Measurements from ENCODE around the gene F13A1. TPM values are rescaled to one million over a fixed set of nuclear protein-coding genes. Genes with fewer than 3 reads are reported as not detected.

Gene F13A1
- 2.5 and 2.6 TPM in 2 replicates for total RNA-seq (2014; rRNA removed; shearing (Covaris generic))

- Histone ChIP-seq H3K36me3 (no peaks in the 10 kb centered on the region), H3K27ac (no peak within 1 kb of the TSS), H3K4me3 (no peak within 1 kb of the TSS), H3K9me3 (replicated peaks) (no peaks in the 10 kb centered on the region), H3K4me1 (peaks cover 4% of the 10 kb centered on the region; the same call in 1 of the 2 replicates), H3K27me3 (no peaks in the 10 kb centered on the region)
- DNase-seq = no peak
Measured at GRCh38 chr6:6319952-6320811, at the start of gene F13A1. F13A1 (minus strand) TSS chr6:6320662; CDS start chr6:6318664, 1,998 bp downstream.

GRCh38 chr6:6368684-6369052 lies 48.2 kb upstream of the F13A1 start:
- Histone ChIP-seq H3K4me1 (no peaks in the 10 kb centered on the region), H3K9me3 (replicated peaks) (no peaks in the 10 kb centered on the region), H3K27ac (no peak overlapping the region), H3K27me3 (no peaks in the 10 kb centered on the region), H3K4me3 (no peak overlapping the region), H3K36me3 (no peaks in the 10 kb centered on the region)
- no peak for DNase-seq

GRCh38 chr6:6368040-6368683 lies 47.7 kb upstream of the F13A1 start:
- Histone ChIP-seq H3K36me3 (no peaks in the 10 kb centered on the region), H3K4me1 (no peaks in the 10 kb centered on the region), H3K27ac (no peak overlapping the region), H3K27me3 (no peaks in the 10 kb centered on the region), H3K9me3 (replicated peaks) (no peaks in the 10 kb centered on the region), H3K4me3 (no peak overlapping the region)
- no peak for DNase-seq

- H3K9me3 ChIP-seq (replicated peaks) = no peaks in the 10 kb centered on the region
- no peaks in the 10 kb centered on the region for H3K27me3 ChIP-seq
- no peak overlapping the region for H3K27ac ChIP-seq
- H3K4me1 ChIP-seq = no peaks in the 10 kb centered on the region
- no peaks in the 10 kb centered on the region for H3K36me3 ChIP-seq
- DNase-seq = no peak
- no peak overlapping the region for H3K4me3 ChIP-seq
Measured at GRCh38 chr6:6366803-6367202, 46.3 kb upstream of the F13A1 start.

- no peak overlapping the region for H3K27ac ChIP-seq
- H3K27me3 ChIP-seq = no peaks in the 10 kb centered on the region
- no peak overlapping the region for H3K4me3 ChIP-seq
- H3K36me3 ChIP-seq = no peaks in the 10 kb centered on the region
- no peaks in the 10 kb centered on the region for H3K9me3 ChIP-seq (replicated peaks)
- no peaks in the 10 kb centered on the region for H3K4me1 ChIP-seq
- no peak for DNase-seq
Measured at GRCh38 chr6:6365242-6365641, 44.8 kb upstream of the F13A1 start.

GRCh38 chr6:6362056-6362840 lies 41.8 kb upstream of the F13A1 start:
- DNase-seq = no peak
- Histone ChIP-seq H3K27me3 (no peaks in the 10 kb centered on the region), H3K4me1 (no peaks in the 10 kb centered on the region), H3K36me3 (no peaks in the 10 kb centered on the region), H3K9me3 (replicated peaks) (no peaks in the 10 kb centered on the region), H3K4me3 (no peak overlapping the region), H3K27ac (no peak overlapping the region)

GRCh38 chr6:6357530-6357929 lies 37.1 kb upstream of the F13A1 start:
- Histone ChIP-seq H3K4me1 (no peaks in the 10 kb centered on the region), H3K27me3 (no peaks in the 10 kb centered on the region), H3K36me3 (no peaks in the 10 kb centered on the region), H3K4me3 (no peak overlapping the region), H3K27ac (no peak overlapping the region), H3K9me3 (replicated peaks) (no peaks in the 10 kb centered on the region)
- DNase-seq = no peak

GRCh38 chr6:6357032-6357431 lies 36.6 kb upstream of the F13A1 start:
- no peaks in the 10 kb centered on the region for H3K27me3 ChIP-seq
- DNase-seq = no peak
- H3K9me3 ChIP-seq (replicated peaks) = no peaks in the 10 kb centered on the region
- H3K4me1 ChIP-seq = no peaks in the 10 kb centered on the region
- H3K36me3 ChIP-seq = no peaks in the 10 kb centered on the region
- no peak overlapping the region for H3K4me3 ChIP-seq
- no peak overlapping the region for H3K27ac ChIP-seq

GRCh38 chr6:6352772-6353171 lies 32.3 kb upstream of the F13A1 start:
- Histone ChIP-seq H3K4me3 (no peak overlapping the region), H3K27me3 (no peaks in the 10 kb centered on the region), H3K27ac (no peak overlapping the region), H3K4me1 (no peaks in the 10 kb centered on the region), H3K9me3 (replicated peaks) (no peaks in the 10 kb centered on the region), H3K36me3 (no peaks in the 10 kb centered on the region)
- DNase-seq = no peak

- Histone ChIP-seq H3K27ac (no peak overlapping the region), H3K4me3 (no peak overlapping the region), H3K27me3 (no peaks in the 10 kb centered on the region), H3K9me3 (replicated peaks) (no peaks in the 10 kb centered on the region), H3K36me3 (no peaks in the 10 kb centered on the region), H3K4me1 (no peaks in the 10 kb centered on the region)
- DNase-seq = no peak
Measured at GRCh38 chr6:6351511-6352025, 31.1 kb upstream of the F13A1 start.

- Histone ChIP-seq H3K4me3 (no peak overlapping the region), H3K27me3 (no peaks in the 10 kb centered on the region), H3K4me1 (no peaks in the 10 kb centered on the region), H3K36me3 (no peaks in the 10 kb centered on the region), H3K9me3 (replicated peaks) (no peaks in the 10 kb centered on the region), H3K27ac (no peak overlapping the region)
- DNase-seq = no peak
Measured at GRCh38 chr6:6350696-6351095, 30.2 kb upstream of the F13A1 start.

GRCh38 chr6:6348256-6348655 lies 27.8 kb upstream of the F13A1 start:
- H3K4me3 ChIP-seq = no peak overlapping the region
- no peaks in the 10 kb centered on the region for H3K27me3 ChIP-seq
- H3K4me1 ChIP-seq = no peaks in the 10 kb centered on the region
- no peak for DNase-seq
- no peaks in the 10 kb centered on the region for H3K9me3 ChIP-seq (replicated peaks)
- H3K36me3 ChIP-seq = no peaks in the 10 kb centered on the region
- H3K27ac ChIP-seq = no peak overlapping the region

GRCh38 chr6:6346427-6347023 lies 26.1 kb upstream of the F13A1 start:
- Histone ChIP-seq H3K36me3 (no peaks in the 10 kb centered on the region), H3K27ac (no peak overlapping the region), H3K4me3 (no peak overlapping the region), H3K27me3 (no peaks in the 10 kb centered on the region), H3K9me3 (replicated peaks) (no peaks in the 10 kb centered on the region), H3K4me1 (no peaks in the 10 kb centered on the region)
- DNase-seq = peak in 1 of 2 experiments; percentile 4

GRCh38 chr6:6333501-6333900 lies 13.0 kb upstream of the F13A1 start:
- DNase-seq = no peak
- Histone ChIP-seq H3K4me1 (no peaks in the 10 kb centered on the region), H3K9me3 (replicated peaks) (no peaks in the 10 kb centered on the region), H3K27ac (no peak overlapping the region), H3K27me3 (no peaks in the 10 kb centered on the region), H3K36me3 (no peaks in the 10 kb centered on the region), H3K4me3 (no peak overlapping the region)
